HG03097 (cell line): Measurements from ENCODE around the gene AAR2.

ENCODE experiments used
- ATAC-seq: cut with Tn5 transposase; IDR thresholded peaks from one replicate; pipeline ENCODE4 v1.9.1; 2021; ENCODE audit not compliant: unreplicated experiment, low FRiP score

AAR2 gene

GRCh38 chr20:36255445-36255844 is 19.2 kb downstream of the AAR2 start:
- no peak for ATAC-seq

- no peak for ATAC-seq
Observed at GRCh38 chr20:36259177-36260061, 23.1 kb downstream of the AAR2 start.

GRCh38 chr20:36260316-36260715 is 24.0 kb downstream of the AAR2 start:
- ATAC-seq = no peak

- ATAC-seq = no peak
Observed at GRCh38 chr20:36261389-36262105, 25.3 kb downstream of the AAR2 start.

GRCh38 chr20:36262440-36262839 is 26.2 kb downstream of the AAR2 start:
- no peak for ATAC-seq

GRCh38 chr20:36264426-36265246 is 28.4 kb downstream of the AAR2 start:
- no peak for ATAC-seq

- ATAC-seq = no peak
Observed at GRCh38 chr20:36266189-36266588, 29.9 kb downstream of the AAR2 start.

GRCh38 chr20:36267605-36268381 is 31.5 kb downstream of the AAR2 start:
- ATAC-seq = no peak

GRCh38 chr20:36268440-36269342 is 32.4 kb downstream of the AAR2 start:
- no peak for ATAC-seq

GRCh38 chr20:36269507-36269906 is 33.2 kb downstream of the AAR2 start:
- ATAC-seq = no peak

GRCh38 chr20:36270744-36271638 is 34.7 kb downstream of the AAR2 start:
- ATAC-seq = no peak

- ATAC-seq = no peak
Observed at GRCh38 chr20:36271639-36272546, 35.6 kb downstream of the AAR2 start.

- no peak for ATAC-seq
Observed at GRCh38 chr20:36272547-36273220, 36.4 kb downstream of the AAR2 start.

GRCh38 chr20:36273414-36274180 is 37.3 kb downstream of the AAR2 start:
- no peak for ATAC-seq

- ATAC-seq = no peak
Observed at GRCh38 chr20:36274181-36274841, 38.0 kb downstream of the AAR2 start.
